Stimulated activated CD8-positive, alpha-beta memory T cell treated with anti-CD3 and anti-CD28 coated beads, Interleukin-2, amount 100 ng/mL, for 48 hours (primary cell): ENCODE measurements around the gene SHISAL1.
"Not testable (repeated sequence)": the region's sequence is repeated elsewhere in the genome, so short reads cannot be mapped to it uniquely, and the experiment has no call there.

Experiments
- DNase-seq, 2 donors: peaks; one replicate each; pipeline ENCODE4 v3.0.0-alpha.2; 2020; ENCODE audit warnings: low read depth in 2 of 2

Gene SHISAL1

DNA sequence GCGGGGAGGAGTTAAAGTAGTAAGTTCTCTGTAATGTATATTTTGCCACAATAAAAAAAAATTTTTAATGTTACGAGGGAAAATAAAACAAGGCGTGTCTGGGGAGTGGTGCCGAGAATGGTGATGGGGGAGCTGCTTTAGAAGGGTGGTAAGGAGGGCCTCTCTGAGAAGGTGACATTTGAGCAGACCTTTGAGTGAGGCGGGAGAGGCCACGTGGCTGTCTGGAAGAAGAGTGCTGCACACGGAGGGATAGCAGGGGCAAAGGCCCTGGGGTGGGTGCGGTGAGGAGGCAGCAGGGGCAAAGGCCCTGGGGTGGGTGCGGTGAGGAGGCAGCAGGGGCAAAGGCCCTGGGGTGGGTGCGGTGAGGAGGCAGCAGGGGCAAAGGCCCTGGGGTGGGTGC, 10.4 kb downstream of the SHISAL1 start:
- not testable (repeated sequence) for DNase-seq

DNA sequence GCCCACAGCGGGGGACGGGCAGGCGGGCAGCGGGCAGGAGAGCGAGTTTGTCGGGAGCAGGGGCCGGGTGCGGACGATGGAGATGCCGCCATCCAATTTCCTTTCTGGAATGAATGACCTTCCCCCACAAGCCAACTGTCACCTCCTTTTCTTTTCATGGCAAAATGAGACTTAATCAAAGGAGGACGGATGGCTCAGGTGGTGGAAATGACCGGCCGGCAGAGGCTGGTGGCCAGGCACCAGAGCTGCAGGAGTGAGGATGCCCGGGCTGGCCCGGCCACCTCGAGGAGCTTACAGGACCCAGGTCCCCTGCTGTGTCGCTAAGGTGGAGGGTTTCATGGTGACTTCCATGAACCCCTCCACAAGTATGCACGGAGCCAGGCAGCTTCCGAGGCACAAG, 11.7 kb downstream of the SHISAL1 start:
- DNase-seq, result no peak

GRCh38 chr22:44299124-44299523, 13.6 kb downstream of the SHISAL1 start:
- DNase-seq, result no peak

DNA sequence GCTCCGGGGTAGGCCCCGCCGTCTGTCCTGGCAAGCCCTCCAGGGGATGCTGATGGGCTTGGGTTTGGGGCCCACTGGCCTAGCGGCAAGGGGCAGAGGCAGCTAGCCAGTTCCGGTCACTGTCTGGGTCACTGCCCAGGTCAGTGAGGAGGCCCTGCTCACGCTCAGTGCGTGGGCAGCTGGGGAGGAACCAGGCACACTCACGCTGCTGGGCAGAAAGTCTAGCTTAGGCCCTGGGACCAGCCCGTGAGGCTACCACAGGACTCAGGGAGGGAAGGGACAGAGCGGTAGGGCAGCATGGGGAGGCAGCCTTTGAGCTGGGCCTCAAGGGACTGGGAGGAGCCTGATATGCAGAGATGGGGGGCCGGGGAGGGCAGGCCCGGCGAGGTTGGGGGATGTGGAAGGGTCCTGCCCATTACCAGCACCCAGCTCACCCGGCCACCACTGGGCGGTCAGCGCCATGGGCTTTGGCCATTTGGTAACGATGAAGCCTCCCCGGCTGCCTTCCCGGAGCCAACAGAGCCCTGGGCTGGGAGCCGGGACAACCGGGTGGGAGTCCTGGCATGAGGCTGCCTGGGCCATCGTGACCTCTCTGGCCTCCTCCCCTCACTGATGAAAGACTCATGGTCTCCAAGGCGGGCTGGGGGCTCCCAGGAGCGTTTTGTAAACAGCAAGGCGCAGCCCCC, 14.2 kb downstream of the SHISAL1 start:
- no peak for DNase-seq

- no peak for DNase-seq
Measured at GRCh38 chr22:44297470-44298061, 15.2 kb downstream of the SHISAL1 start.

- DNase-seq, result no peak
Measured at GRCh38 chr22:44295406-44295805, 17.3 kb downstream of the SHISAL1 start.

DNA sequence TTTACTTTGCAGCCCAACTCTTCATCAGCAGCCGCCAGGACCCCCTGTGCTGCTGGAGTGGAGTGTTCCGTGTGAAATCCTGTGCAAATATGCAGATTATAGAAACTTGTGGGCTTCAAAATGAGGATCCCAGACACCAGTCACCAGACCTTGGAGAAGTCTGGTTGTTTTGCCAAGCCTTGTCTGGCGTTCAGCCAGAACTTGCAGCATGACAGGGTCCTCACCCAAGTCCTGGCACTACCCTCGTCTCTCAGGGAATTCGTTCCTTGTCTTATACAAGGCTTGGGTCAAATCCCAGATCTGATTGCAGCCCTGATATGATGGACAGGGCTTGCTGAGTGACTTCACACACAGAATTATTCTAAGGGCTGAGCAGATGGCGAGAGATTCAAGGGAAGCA, 18.9 kb downstream of the SHISAL1 start:
- DNase-seq, result no peak

DNA sequence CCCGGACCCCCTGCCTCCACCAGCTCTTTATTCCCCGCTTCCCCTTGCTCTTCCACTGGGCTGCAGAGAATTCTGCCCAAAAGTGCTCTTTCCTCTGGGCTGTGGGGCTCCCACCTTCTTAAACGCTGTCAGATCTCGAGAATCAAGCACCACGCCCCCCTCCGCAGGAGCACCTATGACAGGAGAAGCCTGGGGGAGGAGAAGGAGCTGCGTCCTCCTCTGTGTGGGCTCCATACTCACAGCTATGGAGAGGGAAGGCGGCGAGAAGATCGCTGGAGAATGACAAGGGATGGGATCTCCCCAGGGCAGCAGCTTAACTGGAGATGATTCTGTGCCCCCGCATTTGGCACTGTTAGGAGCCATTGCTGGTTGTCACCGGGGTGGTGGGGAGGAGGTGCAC, 19.7 kb downstream of the SHISAL1 start:
- no peak for DNase-seq

DNA sequence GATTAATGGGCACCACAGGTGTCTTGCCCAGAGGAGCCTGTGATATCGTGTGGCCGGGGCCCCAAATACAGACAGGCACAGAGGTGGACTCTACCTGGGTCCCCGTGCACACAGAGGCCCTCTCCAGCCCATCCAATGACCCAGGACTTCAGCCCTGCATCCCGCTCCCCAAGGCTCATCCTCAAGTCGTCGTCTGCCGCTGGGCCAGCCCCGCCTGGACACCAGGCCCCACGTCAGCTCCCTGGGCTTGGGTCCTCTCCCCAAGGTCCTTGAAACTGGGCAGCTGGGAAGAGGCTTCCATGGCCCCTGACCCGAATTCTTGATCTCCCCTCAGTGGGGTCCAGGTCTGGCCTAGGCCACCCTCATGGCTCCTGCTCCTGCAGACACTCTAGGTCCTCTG, 20.2 kb downstream of the SHISAL1 start:
- DNase-seq, result no peak

GRCh38 chr22:44291674-44292360, 20.9 kb downstream of the SHISAL1 start:
- DNase-seq, result no peak

- DNase-seq, result no peak
Measured at GRCh38 chr22:44291265-44291664, 21.5 kb downstream of the SHISAL1 start.

GRCh38 chr22:44289414-44290171, 23.2 kb downstream of the SHISAL1 start:
- DNase-seq, result no peak

DNA sequence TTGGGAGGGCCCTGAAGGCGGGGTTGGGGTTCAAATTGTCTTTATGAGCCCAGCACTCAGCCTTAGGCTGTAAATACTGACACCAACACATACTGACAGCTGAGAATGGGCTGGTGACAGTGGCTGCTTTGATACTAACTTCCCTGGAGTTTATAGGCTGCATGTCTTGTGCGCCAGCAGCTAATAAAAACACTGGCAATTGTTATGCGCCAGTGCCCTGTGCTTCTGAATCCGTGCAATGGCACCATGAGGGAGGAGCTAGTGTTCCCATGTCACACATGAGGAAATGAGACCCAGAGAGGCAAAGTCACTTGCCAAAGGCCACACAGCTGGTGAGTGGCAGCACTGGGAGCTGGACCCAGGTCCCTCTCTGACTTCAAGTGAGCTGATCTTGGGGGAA, 23.8 kb downstream of the SHISAL1 start:
- DNase-seq, result no peak

GRCh38 chr22:44287741-44288140, 25.0 kb downstream of the SHISAL1 start:
- DNase-seq, result no peak

GRCh38 chr22:44287121-44287693, 25.5 kb downstream of the SHISAL1 start:
- DNase-seq, result no peak

DNA sequence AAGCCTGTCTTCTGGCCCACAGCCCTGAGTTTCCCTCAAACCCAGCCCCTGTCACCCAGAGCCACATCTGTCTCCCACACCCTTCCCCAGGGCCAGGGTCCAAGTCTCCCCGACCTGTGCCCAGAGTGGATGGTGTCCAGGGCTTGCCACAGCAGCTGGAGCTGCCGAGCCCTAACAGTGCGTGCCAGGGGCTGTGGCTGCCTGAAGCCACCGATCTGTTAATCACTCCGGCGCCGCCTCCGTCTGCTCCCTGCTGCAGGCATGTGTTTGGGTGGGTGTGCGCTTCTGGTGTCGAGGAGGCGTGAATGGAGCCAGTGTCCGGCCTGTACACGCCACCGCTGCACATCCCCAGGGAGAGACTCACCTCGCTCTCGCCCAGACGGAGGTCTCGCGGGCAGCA, 26.1 kb downstream of the SHISAL1 start:
- no peak for DNase-seq

DNA sequence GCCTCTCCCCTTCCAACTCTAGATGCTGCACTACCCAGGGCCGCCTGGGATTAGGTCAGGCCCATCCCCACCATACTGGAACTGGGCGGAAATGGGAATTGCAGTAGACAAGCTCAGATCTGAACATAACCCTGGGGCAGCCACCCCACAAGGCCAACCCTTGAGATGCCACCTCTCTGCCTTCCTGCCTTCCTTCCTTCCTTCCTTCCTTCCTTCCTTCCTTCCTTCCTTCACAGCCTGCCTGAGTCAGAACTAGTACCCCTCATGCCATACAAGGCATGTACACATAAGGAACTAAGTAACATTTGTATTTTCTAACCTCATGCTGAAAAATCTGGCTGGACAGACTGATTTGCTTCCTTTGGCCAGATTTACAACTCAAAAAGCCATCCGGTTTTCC, 28.0 kb downstream of the SHISAL1 start:
- no peak for DNase-seq

- no peak for DNase-seq
Measured at GRCh38 chr22:44281768-44282637, 30.7 kb downstream of the SHISAL1 start.

DNA sequence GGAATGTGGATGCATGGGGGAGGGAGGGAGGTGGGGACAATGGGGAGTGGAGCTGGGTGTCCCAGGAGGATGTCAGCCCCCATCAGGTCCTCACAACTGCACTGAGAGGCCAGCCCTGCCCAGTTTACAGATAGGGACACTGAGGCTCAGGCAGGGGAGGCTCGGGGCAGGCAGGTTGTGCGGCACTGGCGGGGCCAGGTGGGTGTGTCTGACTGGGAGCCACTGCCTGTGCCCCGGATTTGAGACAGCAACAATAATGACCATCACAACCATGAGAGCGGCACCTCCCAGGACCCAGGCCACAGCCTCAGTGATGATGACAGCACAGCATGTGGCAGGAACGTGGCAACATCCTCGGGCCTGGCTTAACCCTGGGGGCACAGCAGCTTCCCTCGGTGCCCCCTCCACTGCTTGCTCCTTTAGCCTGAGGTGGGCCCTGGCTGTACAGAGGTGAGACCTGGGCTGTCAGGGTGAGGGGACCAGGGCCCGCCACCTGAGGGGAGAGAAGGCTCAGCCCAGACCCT, 32.0 kb downstream of the SHISAL1 start:
- no peak for DNase-seq

DNA sequence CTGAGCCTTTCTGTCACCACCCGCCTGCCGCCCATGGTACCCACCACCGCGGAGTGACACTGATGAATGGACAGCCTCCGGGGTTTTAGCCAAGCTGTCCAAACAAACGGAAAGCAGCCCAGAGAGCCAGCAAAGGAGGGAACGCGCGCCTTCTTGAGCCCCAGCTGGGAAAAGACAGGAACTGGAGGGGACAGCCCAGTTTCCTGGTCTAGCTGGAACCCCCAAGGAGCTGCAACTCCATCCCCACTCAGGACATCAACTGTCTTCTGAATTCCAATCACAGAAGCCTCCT, 33.7 kb downstream of the SHISAL1 start:
- DNase-seq, result no peak
